ENCODE data around the gene LRFN2. TPM values are rescaled to one million over a fixed set of nuclear protein-coding genes. Genes with fewer than 3 reads are reported as not detected.
A peak's percentile ranks its signal among the peaks of the same experiment; 100 is the strongest.

The LRFN2 gene
- polyA plus RNA-seq, 1 of the 3 experiments (the other 2 are of a cell fraction): 0.02 TPM

- POLR2A ChIA-PET: interaction anchor here (0.5 to 1.4 kb wide), 6 partner anchors 13 to 177 kb away, joined by 3 to 6 read pairs (median 4); no protein-coding TSS in a partner anchor
- Histone ChIP-seq H3K9ac (no peak overlapping the region), H3K4me3 (ENCODE audit: low read depth in 2 of 2, low read length in 1 of 2) (no peak overlapping the region), H3K4me1 (ENCODE audit: control insufficient read depth in 1 of 2, insufficient read depth in 2 of 2, low read depth in 1 of 2, low read length in 1 of 2) (peaks cover 0 to 75% of the 10 kb centered on the region in 2 experiments; a peak in 3 of 4 replicates), H2AFZ (ENCODE audit: low read depth) (no peak overlapping the region), H4K20me1 (ENCODE audit: insufficient read depth) (no peaks in the 10 kb centered on the region), H3F3A (replicated peaks; ENCODE audit: insufficient read depth) (no peaks in the 10 kb centered on the region), H3K79me2 (ENCODE audit: insufficient read depth) (no peaks in the 10 kb centered on the region), H3K27ac (ENCODE audit: low read depth in 2 of 2, low read length in 1 of 2) (peak overlapping the region in 1 of 2 experiments; percentile 82; a peak in 2 of 4 replicates), H3K36me3 (replicated peaks in 1 of 2; ENCODE audit: control insufficient read depth in 1 of 2, insufficient read depth in 2 of 2, low read length in 1 of 2) (no peaks in the 10 kb centered on the region), H3K9me2 (no peaks in the 10 kb centered on the region), H3K4me2 (no peak overlapping the region), H3K9me3 (no peaks in the 10 kb centered on the region), H3K27me3 (ENCODE audit: insufficient read depth) (no peaks in the 10 kb centered on the region)
- CTCF ChIA-PET: interaction anchor here (4.3 kb wide), 1 partner anchor 98 kb away, joined by 18 read pairs; the partner anchor contains the start of gene LRFN2
- DNase-seq: no peak
- TF ChIP-seq, protein P1, sequence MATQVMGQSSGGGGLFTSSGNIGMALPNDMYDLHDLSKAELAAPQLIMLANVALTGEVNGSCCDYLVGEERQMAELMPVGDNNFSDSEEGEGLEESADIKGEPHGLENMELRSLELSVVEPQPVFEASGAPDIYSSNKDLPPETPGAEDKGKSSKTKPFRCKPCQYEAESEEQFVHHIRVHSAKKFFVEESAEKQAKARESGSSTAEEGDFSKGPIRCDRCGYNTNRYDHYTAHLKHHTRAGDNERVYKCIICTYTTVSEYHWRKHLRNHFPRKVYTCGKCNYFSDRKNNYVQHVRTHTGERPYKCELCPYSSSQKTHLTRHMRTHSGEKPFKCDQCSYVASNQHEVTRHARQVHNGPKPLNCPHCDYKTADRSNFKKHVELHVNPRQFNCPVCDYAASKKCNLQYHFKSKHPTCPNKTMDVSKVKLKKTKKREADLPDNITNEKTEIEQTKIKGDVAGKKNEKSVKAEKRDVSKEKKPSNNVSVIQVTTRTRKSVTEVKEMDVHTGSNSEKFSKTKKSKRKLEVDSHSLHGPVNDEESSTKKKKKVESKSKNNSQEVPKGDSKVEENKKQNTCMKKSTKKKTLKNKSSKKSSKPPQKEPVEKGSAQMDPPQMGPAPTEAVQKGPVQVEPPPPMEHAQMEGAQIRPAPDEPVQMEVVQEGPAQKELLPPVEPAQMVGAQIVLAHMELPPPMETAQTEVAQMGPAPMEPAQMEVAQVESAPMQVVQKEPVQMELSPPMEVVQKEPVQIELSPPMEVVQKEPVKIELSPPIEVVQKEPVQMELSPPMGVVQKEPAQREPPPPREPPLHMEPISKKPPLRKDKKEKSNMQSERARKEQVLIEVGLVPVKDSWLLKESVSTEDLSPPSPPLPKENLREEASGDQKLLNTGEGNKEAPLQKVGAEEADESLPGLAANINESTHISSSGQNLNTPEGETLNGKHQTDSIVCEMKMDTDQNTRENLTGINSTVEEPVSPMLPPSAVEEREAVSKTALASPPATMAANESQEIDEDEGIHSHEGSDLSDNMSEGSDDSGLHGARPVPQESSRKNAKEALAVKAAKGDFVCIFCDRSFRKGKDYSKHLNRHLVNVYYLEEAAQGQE (IDR thresholded peaks at IDR 0.05; ENCODE audit: low read depth, low read length): no peak
- TF ChIP-seq, protein P2, sequence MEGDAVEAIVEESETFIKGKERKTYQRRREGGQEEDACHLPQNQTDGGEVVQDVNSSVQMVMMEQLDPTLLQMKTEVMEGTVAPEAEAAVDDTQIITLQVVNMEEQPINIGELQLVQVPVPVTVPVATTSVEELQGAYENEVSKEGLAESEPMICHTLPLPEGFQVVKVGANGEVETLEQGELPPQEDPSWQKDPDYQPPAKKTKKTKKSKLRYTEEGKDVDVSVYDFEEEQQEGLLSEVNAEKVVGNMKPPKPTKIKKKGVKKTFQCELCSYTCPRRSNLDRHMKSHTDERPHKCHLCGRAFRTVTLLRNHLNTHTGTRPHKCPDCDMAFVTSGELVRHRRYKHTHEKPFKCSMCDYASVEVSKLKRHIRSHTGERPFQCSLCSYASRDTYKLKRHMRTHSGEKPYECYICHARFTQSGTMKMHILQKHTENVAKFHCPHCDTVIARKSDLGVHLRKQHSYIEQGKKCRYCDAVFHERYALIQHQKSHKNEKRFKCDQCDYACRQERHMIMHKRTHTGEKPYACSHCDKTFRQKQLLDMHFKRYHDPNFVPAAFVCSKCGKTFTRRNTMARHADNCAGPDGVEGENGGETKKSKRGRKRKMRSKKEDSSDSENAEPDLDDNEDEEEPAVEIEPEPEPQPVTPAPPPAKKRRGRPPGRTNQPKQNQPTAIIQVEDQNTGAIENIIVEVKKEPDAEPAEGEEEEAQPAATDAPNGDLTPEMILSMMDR (IDR thresholded peaks at IDR 0.05): no peak
- TF ChIP-seq ELF1 (IDR thresholded peaks at IDR 0.05) (no peak), RAD21 (IDR thresholded peaks at IDR 0.05; ENCODE audit: low read length) (no peak), MXI1 (IDR thresholded peaks at IDR 0.05; ENCODE audit: low read depth, low read length) (no peak), IRF3 (IDR thresholded peaks at IDR 0.05; ENCODE audit: low read depth, low read length) (no peak), RCOR1 (IDR thresholded peaks at IDR 0.05; ENCODE audit: low read length) (no peak), NRF1 (IDR thresholded peaks at IDR 0.05; ENCODE audit: low read depth, low read length) (no peak), TAF1 (IDR thresholded peaks at IDR 0.05; ENCODE audit: borderline replicate concordance, low read depth, low read length) (no peak), EZH2phosphoT487 (IDR thresholded peaks at IDR 0.05; ENCODE audit: borderline replicate concordance, low read depth) (no peak), RFX5 (IDR thresholded peaks at IDR 0.05; ENCODE audit: low read length) (no peak)
- WGBS (ENCODE audit: low lambda C conversion rate): 38% methylated on average over 8 of the region's 9 CpGs
These were observed 97.4 kb downstream of the LRFN2 start for GRCh38 chr6:40489798-40490197.
